HEK293T (cell line): ENCODE results near the gene SULT1B1.

Experiments used
- CTCF ChIA-PET: fragments of 350-600 bp; formaldehyde crosslinking; extraction: SDS; loops from one replicate; lab custom pipeline; 2021; ENCODE audit warnings: antibody characterized with exemption, inconsistent platforms; lab: Yijun Ruan, JAX
- POLR2A ChIA-PET: fragments of 350-600 bp; formaldehyde crosslinking; extraction: SDS; loops from one replicate; lab custom pipeline; 2020; ENCODE audit warnings: antibody characterized with exemption, inconsistent platforms; lab: Yijun Ruan, JAX
- DNase-seq: peaks from one replicate; pipeline ENCODE4 v3.0.0; 2012; ENCODE audit warnings: mixed read lengths; ENCODE audit errors: extremely low spot score
- ARNT ChIP-seq: fragments of 450-650 bp; IDR thresholded peaks from 2 replicates; pipeline ENCODE4 v1.6.1; 2017; ENCODE audit warnings: mild to moderate bottlenecking
- BHLHE40 ChIP-seq: fragments of 450-650 bp; IDR thresholded peaks from 2 replicates; pipeline ENCODE4 v1.6.1; 2016; ENCODE audit warnings: mild to moderate bottlenecking, moderate library complexity, borderline replicate concordance
- CTBP1 ChIP-seq: fragments of 450-650 bp; IDR thresholded peaks from 2 replicates; pipeline ENCODE4 v1.6.1; 2016; ENCODE audit warnings: borderline replicate concordance
- ELF4 ChIP-seq: fragments of 450-650 bp; IDR thresholded peaks from 2 replicates; pipeline ENCODE4 v1.6.1; 2017; ENCODE audit warnings: antibody characterized with exemption
- FOXA1 ChIP-seq: fragments of 450-650 bp; IDR thresholded peaks from 2 replicates; pipeline ENCODE4 v1.6.1; 2016; ENCODE audit warnings: mild to moderate bottlenecking
- FOXK2 ChIP-seq: fragments of 450-650 bp; IDR thresholded peaks from 2 replicates; pipeline ENCODE4 v1.6.1; 2016; ENCODE audit warnings: mild to moderate bottlenecking
- FOXM1 ChIP-seq: fragments of 450-650 bp; IDR thresholded peaks from 2 replicates; pipeline ENCODE4 v1.6.1; 2017; ENCODE audit warnings: mild to moderate bottlenecking, borderline replicate concordance
- HDGF ChIP-seq: fragments of 450-650 bp; IDR thresholded peaks from 2 replicates; pipeline ENCODE4 v1.6.1; 2017; ENCODE audit warnings: antibody characterized with exemption, borderline replicate concordance
- L3MBTL2 ChIP-seq: fragments of 450-650 bp; conservative IDR thresholded peaks from 2 replicates; pipeline ENCODE4 v1.6.1; 2016; ENCODE audit warnings: mild to moderate bottlenecking
- LEF1 ChIP-seq: fragments of 450-650 bp; IDR thresholded peaks from 2 replicates; pipeline ENCODE4 v1.6.1; 2017; ENCODE audit warnings: mild to moderate bottlenecking, borderline replicate concordance
- NFRKB ChIP-seq: fragments of 450-650 bp; IDR thresholded peaks from 2 replicates; pipeline ENCODE4 v1.6.1; 2016; ENCODE audit warnings: mild to moderate bottlenecking, moderate library complexity
- SP1 ChIP-seq: fragments of 450-650 bp; IDR thresholded peaks from 2 replicates; pipeline ENCODE4 v1.6.1; 2017
- SUZ12 ChIP-seq: fragments of 450-650 bp; IDR thresholded peaks from 2 replicates; pipeline ENCODE4 v1.6.1; 2016; ENCODE audit warnings: mild to moderate bottlenecking
- TARDBP ChIP-seq: fragments of 450-650 bp; IDR thresholded peaks from 2 replicates; pipeline ENCODE4 v1.6.1; 2016
- ZNF384 ChIP-seq: fragments of 450-650 bp; IDR thresholded peaks from 2 replicates; pipeline ENCODE4 v1.6.1; 2016
- TF ChIP-seq, protein P1 (sequence below): fragments of 450-650 bp; IDR thresholded peaks from 2 replicates; pipeline ENCODE4 v1.6.1; 2016

Gene SULT1B1

DNA sequence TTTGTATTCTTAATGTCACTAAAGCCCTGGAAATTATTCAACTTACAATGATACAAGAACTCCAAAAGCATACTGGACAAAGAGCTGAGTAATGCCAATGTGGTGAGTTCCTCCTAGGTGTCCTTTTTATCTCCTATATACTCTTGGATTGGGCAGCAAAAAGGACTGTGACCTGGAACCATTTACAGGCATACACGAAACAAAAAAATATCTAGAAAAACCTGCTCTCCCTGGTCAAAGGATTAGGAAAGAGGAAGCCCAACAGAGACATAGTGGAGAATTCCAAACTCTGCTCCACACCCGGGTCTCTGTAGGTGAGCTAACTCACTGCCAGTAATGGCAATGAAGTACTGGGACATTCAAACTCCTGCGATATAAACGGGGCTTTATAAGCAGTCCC, 25.3 kb downstream of the SULT1B1 start:
- CTCF ChIA-PET, result no interaction called here
- POLR2A ChIA-PET, result no interaction called here
- TF ChIP-seq HDGF (no peak), FOXK2 (no peak), ELF4 (no peak), ZNF384 (no peak), SUZ12 (no peak), TARDBP (no peak), BHLHE40 (no peak), LEF1 (no peak), SP1 (no peak), L3MBTL2 (no peak), NFRKB (no peak), FOXA1 (no peak)
- DNase-seq, result no peak

DNA sequence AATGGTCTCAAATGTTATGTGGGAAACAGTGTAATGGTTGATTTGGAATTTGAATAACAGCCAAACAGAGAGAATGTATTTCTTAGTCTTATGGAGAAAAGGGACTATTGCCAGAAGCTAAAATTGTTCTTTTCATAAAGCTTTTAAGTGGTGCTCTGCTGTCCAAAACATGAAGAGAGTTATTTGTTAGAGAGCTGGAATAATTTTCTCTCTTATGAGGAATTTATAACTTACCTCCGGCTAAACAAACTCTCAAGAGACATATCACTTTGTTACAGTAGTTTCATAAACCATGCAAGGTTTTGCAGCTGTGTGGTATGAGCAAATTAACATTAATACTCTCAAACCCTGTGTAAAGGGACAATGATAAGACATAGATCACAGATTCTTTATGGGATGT, 28.6 kb downstream of the SULT1B1 start:
- CTCF ChIA-PET, result no interaction called here
- DNase-seq, result no peak
- TF ChIP-seq FOXA1 (no peak), CTBP1 (no peak), FOXK2 (no peak), ELF4 (no peak), NFRKB (no peak), ARNT (no peak), SUZ12 (no peak), LEF1 (no peak), FOXM1 (no peak), BHLHE40 (no peak), TARDBP (no peak), HDGF (no peak), L3MBTL2 (no peak)
- POLR2A ChIA-PET, result no interaction called here

DNA sequence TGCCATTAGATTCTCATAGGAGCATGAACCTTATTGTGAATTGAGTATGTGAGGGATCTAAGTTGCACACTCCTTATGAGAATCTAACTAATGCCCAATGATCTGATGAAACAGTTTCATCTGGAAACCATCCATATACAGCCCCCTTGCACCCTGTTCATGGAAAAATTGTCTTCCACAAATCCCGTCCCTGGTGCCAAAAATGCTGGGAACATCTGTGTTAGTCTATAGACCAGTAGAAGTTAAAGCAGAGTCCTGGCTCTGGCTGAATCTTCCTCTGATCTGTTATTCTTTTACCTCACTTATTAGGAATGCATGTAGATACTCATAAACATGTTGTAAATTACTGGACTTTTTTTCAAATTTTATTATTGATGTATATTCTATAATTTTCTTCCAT, 29.2 kb downstream of the SULT1B1 start:
- TF ChIP-seq HDGF (no peak), L3MBTL2 (no peak), ELF4 (no peak), FOXK2 (no peak), BHLHE40 (no peak), FOXM1 (no peak), LEF1 (no peak), TARDBP (no peak), CTBP1 (no peak), FOXA1 (no peak), SUZ12 (no peak)
- DNase-seq, result no peak

DNA sequence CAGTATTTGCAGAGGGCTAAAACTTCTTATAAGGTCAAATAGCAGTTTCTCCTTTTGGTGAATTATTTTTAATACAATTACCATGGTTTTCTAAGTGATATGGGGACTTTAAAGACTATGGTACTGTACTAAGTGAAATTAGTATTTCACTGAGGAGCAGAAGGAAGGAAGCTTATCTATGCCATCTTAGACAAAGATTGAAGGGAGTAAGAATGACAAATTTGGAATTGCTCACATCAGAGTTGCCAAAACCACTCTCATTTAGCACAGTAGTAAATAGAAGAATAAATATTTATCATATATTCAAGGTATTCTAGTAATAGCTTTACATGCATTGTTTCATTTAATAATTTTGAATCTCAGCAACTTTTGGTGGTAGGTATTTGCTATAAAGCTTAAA, 30.4 kb downstream of the SULT1B1 start:
- CTCF ChIA-PET, result no interaction called here
- no peak for TF ChIP-seq FOXM1
- TF ChIP-seq LEF1, result no peak
- TF ChIP-seq HDGF, result no peak
- TF ChIP-seq ARNT, result no peak
- TF ChIP-seq ELF4, result no peak
- TF ChIP-seq, protein P1, sequence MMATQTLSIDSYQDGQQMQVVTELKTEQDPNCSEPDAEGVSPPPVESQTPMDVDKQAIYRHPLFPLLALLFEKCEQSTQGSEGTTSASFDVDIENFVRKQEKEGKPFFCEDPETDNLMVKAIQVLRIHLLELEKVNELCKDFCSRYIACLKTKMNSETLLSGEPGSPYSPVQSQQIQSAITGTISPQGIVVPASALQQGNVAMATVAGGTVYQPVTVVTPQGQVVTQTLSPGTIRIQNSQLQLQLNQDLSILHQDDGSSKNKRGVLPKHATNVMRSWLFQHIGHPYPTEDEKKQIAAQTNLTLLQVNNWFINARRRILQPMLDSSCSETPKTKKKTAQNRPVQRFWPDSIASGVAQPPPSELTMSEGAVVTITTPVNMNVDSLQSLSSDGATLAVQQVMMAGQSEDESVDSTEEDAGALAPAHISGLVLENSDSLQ, result no peak
- TF ChIP-seq BHLHE40, result no peak
- POLR2A ChIA-PET, result no interaction called here
- no peak for DNase-seq

More for the DNA sequence above, 29.2 kb downstream of the SULT1B1 start:
- ChIA-PET POLR2A (no interaction called here), CTCF (no interaction called here)

DNA sequence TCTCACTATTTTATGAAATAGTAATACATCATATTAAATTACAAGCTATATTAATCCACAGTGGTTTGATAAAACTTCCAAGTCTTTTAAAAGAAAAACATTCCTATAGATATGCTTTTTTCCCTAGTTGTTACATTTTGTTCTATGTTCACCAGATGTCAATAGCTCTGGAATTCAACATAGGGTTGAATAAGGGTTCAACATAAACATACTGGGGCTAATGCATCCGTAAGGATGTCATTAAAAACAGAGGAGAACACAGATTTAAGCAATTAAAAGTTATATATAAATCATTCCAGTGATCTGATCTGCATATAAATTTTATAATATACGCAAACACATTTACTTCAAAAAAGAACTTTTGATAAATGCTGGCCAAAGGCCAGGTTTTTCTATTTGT, 32.5 kb downstream of the SULT1B1 start:
- ChIA-PET CTCF (no interaction called here), POLR2A (no interaction called here)
- DNase-seq, result no peak
- TF ChIP-seq SP1, result no peak
- no peak for TF ChIP-seq ARNT
- TF ChIP-seq, protein P1, result no peak
- no peak for TF ChIP-seq L3MBTL2
- no peak for TF ChIP-seq ZNF384
- no peak for TF ChIP-seq FOXM1
- TF ChIP-seq LEF1, result no peak
- TF ChIP-seq FOXK2, result no peak
- TF ChIP-seq BHLHE40, result no peak
- TF ChIP-seq FOXA1, result no peak
- TF ChIP-seq ELF4, result no peak
- no peak for TF ChIP-seq TARDBP
- no peak for TF ChIP-seq NFRKB
- no peak for TF ChIP-seq CTBP1
- no peak for TF ChIP-seq HDGF
- TF ChIP-seq SUZ12, result no peak

DNA sequence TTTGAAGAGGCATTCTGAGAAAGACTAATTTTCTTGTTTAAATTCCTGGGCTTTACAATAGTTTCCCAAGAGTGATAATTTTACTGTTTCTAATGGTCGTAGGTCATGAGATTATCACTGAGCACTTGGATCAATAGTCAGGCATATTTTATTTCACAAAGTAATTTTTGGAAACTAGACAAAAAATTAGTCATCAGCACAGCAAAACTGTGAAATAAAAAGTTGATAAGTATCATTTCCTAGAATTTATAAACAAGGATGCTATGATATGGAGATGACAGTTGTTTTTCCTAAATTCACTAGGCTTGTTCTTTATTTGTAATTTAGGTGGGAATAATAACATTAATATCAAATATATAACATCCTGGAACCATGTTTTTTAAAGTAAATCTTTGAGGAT, 33.0 kb downstream of the SULT1B1 start:
- ChIA-PET POLR2A (no interaction called here), CTCF (no interaction called here)
- no peak for DNase-seq
- TF ChIP-seq, protein P1, result no peak

DNA sequence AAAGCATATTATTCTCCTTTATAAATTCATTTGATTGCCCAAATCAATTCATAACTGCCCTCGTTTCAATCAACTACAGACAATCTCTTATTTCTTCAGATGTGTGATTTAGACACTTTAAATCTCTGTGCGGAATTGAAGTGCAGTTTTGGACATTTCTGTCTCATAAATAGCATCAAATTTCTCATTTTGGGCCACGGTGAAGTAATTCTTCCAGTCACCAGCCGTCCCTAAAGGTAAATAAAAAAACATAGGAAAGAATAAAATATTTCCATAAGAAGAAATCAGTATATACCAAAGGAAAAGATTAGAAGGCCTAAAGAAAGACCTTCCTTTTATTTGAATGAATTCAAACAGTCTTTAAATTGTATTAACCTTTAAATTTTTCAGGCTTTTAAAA, 33.4 kb downstream of the SULT1B1 start:
- POLR2A ChIA-PET, result no interaction called here
- CTCF ChIA-PET, result no interaction called here
- DNase-seq, result no peak
- TF ChIP-seq NFRKB, result no peak
- TF ChIP-seq BHLHE40, result no peak
- TF ChIP-seq CTBP1, result no peak
- no peak for TF ChIP-seq FOXM1
- TF ChIP-seq FOXA1, result no peak
- TF ChIP-seq L3MBTL2, result no peak
